ENCODE data around the gene INHA. TPM values are rescaled to one million over a fixed set of nuclear protein-coding genes. Genes with fewer than 3 reads are reported as not detected.

The INHA gene
- total RNA-seq, 2 experiments from 2014 or later = not detected

DNA sequence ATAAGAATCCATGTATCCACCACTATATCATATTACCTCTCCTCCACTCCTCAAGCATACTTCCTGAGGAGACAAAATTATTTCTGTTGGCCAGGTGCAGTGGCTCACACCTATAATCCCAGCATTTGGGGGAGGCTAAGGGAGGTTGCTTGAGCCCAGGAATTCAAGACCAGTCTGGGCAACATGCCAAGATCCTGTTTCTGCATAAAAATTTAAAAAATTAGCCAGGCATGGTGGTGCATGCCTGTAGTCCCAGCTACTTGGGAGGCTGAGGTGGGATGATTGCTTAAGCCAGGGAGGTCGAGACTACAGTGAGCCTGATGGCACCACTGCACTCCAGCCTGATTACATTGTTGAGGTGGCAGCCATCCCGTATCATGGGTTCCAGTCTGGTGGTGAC, 9.2 kb downstream of the INHA start:
- intact Hi-C loops (cut with micrococcal nuclease) = no loop called here
- H3K27ac Mint-ChIP-seq = no peak overlapping the region
- no peak for ATAC-seq
- DNase-seq = no peak
- TF ChIP-seq, protein P1, sequence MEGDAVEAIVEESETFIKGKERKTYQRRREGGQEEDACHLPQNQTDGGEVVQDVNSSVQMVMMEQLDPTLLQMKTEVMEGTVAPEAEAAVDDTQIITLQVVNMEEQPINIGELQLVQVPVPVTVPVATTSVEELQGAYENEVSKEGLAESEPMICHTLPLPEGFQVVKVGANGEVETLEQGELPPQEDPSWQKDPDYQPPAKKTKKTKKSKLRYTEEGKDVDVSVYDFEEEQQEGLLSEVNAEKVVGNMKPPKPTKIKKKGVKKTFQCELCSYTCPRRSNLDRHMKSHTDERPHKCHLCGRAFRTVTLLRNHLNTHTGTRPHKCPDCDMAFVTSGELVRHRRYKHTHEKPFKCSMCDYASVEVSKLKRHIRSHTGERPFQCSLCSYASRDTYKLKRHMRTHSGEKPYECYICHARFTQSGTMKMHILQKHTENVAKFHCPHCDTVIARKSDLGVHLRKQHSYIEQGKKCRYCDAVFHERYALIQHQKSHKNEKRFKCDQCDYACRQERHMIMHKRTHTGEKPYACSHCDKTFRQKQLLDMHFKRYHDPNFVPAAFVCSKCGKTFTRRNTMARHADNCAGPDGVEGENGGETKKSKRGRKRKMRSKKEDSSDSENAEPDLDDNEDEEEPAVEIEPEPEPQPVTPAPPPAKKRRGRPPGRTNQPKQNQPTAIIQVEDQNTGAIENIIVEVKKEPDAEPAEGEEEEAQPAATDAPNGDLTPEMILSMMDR (IDR thresholded peaks at IDR 0.05) = no peak
- H3K4me3 Mint-ChIP-seq = no peak overlapping the region
- no peaks in the 10 kb centered on the region for H3K36me3 Mint-ChIP-seq (ENCODE audit: low read depth)
- ChIA-PET CTCF (interaction anchor here (1.8 kb wide), 1 partner anchor 21 kb away, joined by 7 read pairs; no protein-coding TSS in a partner anchor), POLR2A (no interaction called here)
- no peaks in the 10 kb centered on the region for H3K4me1 Mint-ChIP-seq (ENCODE audit: low read depth)
- peaks cover 7% of the 10 kb centered on the region for H3K27me3 Mint-ChIP-seq
- H3K9me3 Mint-ChIP-seq = no peaks in the 10 kb centered on the region

DNA sequence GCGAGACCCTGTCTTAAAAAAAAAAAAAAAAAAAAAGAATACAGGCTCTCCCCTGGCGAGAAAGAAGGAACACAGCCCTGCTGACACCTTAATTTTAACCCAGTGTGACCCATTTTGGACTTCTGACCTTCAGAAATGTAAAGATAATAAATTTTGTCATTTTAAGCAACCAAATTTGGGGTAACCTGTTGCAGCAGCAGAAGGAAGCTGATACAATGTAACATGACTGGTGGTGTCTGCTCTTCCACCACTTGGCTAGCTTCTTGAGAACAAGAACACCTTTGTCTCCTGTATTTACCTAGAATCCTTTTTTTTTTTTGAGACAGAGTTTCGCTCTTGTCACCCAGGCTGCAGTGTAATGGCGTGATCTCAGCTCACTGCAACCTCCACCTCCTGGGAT, 19.0 kb downstream of the INHA start:
- ChIA-PET CTCF (interaction anchor here (0.8 to 2.0 kb wide), 4 partner anchors 11 to 52 kb away, joined by 3 to 8 read pairs (median 4); no protein-coding TSS in a partner anchor), POLR2A (no interaction called here)
- Mint-ChIP-seq H3K4me1 (ENCODE audit: low read depth) (peaks cover 7% of the 10 kb centered on the region), H3K4me3 (no peak overlapping the region), H3K27me3 (peaks cover 2% of the 10 kb centered on the region), H3K36me3 (ENCODE audit: low read depth) (no peaks in the 10 kb centered on the region), H3K9me3 (no peaks in the 10 kb centered on the region), H3K27ac (no peak overlapping the region)
- TF ChIP-seq, protein P1 (IDR thresholded peaks at IDR 0.05) = no peak
- ATAC-seq (no peak), DNase-seq (no peak)
- intact Hi-C loops (cut with micrococcal nuclease) = no loop called here

DNA sequence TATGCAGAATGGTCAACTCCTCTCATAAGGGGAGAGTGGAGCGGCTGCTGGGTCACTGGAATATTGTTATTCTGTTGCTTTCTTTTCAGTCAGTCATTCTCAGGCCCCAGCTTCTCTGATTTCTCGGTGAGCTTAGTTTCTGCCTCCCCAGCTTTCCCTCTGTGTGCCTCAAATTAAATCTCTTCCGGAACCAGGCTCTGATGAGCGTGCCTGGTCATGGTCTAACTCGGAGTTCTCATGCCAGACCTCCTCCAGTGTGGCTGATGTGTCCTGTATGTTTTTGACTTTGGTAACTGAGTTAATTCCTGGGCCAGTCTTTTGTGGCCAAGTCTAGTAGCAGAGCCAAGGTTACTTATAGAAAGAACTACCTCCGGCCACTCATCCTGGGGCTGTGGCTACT, 20.6 kb downstream of the INHA start:
- H3K4me3 Mint-ChIP-seq = no peak overlapping the region
- no peaks in the 10 kb centered on the region for H3K27me3 Mint-ChIP-seq
- ChIA-PET POLR2A (no interaction called here), CTCF (interaction anchor here (1.1 to 2.0 kb wide), 3 partner anchors 33 to 50 kb away, joined by 3 to 8 read pairs (median 4); no protein-coding TSS in a partner anchor)
- H3K36me3 Mint-ChIP-seq (ENCODE audit: low read depth) = no peaks in the 10 kb centered on the region
- H3K4me1 Mint-ChIP-seq (ENCODE audit: low read depth) = peaks cover 12% of the 10 kb centered on the region
- ATAC-seq (no peak), DNase-seq (no peak)
- TF ChIP-seq, protein P1 (IDR thresholded peaks at IDR 0.05) = no peak
- H3K9me3 Mint-ChIP-seq = no peaks in the 10 kb centered on the region
- H3K27ac Mint-ChIP-seq = no peak overlapping the region
- intact Hi-C loops (cut with micrococcal nuclease) = no loop called here

DNA sequence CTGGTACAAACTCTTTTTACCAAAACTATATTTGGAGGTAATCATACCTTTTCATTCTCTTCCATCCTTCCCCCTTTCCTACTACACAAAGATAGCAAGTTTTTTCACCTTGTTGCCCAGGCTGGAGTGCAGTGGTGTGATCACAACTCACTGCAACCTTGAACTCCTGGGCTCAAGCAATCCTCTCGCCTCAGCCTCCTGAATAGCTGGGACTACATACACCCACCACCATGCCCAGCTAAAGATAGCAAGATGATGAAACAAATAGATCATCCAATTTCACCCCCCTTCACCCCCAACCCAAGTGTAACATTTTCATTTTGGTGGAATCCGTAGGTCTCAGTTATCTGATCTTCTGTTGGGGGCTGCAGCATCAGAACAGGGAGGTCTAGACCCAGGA, 21.0 kb downstream of the INHA start:
- H3K27me3 Mint-ChIP-seq = no peaks in the 10 kb centered on the region
- H3K9me3 Mint-ChIP-seq = no peaks in the 10 kb centered on the region
- peaks cover 12% of the 10 kb centered on the region for H3K4me1 Mint-ChIP-seq (ENCODE audit: low read depth)
- H3K4me3 Mint-ChIP-seq = no peak overlapping the region
- no peak overlapping the region for H3K27ac Mint-ChIP-seq
- DNase-seq (no peak), ATAC-seq (no peak)
- ChIA-PET CTCF (interaction anchor here (2.0 kb wide), 1 partner anchor 33 kb away, joined by 8 read pairs; no protein-coding TSS in a partner anchor), POLR2A (no interaction called here)
- TF ChIP-seq, protein P1 (IDR thresholded peaks at IDR 0.05) = no peak
- H3K36me3 Mint-ChIP-seq (ENCODE audit: low read depth) = no peaks in the 10 kb centered on the region
- intact Hi-C loops (cut with micrococcal nuclease) = no loop called here

DNA sequence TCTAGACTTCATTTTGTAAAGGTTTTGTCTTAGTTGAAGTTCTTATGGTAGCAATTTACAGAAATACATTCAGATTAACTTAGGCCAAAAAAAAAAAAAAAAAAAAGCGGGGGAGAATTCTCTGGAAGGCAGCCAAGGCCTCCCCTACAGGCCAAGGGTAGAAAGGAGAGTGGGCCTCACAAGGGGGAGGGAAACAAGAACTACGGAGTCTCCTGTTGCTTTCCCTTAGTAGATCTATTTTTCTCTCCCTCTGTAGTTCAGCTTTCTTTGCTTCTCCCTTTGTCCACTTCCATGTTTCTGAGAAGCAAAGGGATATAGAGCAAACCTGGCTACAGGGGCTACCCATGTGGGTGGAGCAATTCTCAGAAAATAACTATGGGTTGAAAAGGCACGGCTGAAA, 23.1 kb downstream of the INHA start:
- no peak for ATAC-seq
- Mint-ChIP-seq H3K4me3 (no peak overlapping the region), H3K4me1 (ENCODE audit: low read depth) (peaks cover 22% of the 10 kb centered on the region), H3K27me3 (no peaks in the 10 kb centered on the region), H3K9me3 (no peaks in the 10 kb centered on the region), H3K36me3 (ENCODE audit: low read depth) (no peaks in the 10 kb centered on the region), H3K27ac (no peak overlapping the region)
- TF ChIP-seq, protein P1 (IDR thresholded peaks at IDR 0.05) = no peak
- intact Hi-C loops (cut with micrococcal nuclease) = loop anchor here (5.0 kb wide), 1 partner anchor 53 kb away; the partner anchor contains the start of genes CHPF and TMEM198
- DNase-seq = no peak
- ChIA-PET CTCF (interaction anchor here (1.3 to 3.2 kb wide), 5 partner anchors 11 to 94 kb away, joined by 4 to 20 read pairs (median 7); no protein-coding TSS in a partner anchor), POLR2A (no interaction called here)
